ENCODE results near the gene MAP7D2.
A peak's percentile ranks its signal among the peaks of the same experiment; 100 is the strongest.

The MAP7D2 gene

DNA sequence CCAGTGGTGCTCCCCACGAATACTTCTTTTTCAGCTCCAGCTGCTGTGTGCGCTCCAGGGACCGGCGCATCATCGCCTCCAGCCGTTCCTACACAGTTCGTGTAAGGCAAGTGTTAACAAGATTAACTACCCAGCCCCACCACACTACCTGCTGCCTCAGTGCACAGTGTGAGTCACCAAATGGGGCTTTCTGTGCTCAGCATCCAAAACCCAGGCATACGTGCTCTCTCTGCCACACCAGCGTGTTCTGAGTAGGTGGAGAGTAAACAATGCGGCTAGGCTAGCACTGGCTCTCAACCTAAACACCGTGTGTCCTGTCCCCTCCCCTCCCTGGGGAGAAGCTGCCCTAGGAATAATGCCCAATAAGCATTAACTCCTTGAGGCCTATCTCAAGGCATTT lies 60.0 kb downstream of the MAP7D2 start:
- DNase-seq (ENCODE audit: extremely low spot score, insufficient read length, low read depth) (no peak), FAIRE-seq (no peak)

GRCh38 chrX:20053537-20053936 lies 63.2 kb downstream of the MAP7D2 start:
- no peak for FAIRE-seq
- no peak for DNase-seq (ENCODE audit: extremely low spot score, insufficient read length, low read depth)

DNA sequence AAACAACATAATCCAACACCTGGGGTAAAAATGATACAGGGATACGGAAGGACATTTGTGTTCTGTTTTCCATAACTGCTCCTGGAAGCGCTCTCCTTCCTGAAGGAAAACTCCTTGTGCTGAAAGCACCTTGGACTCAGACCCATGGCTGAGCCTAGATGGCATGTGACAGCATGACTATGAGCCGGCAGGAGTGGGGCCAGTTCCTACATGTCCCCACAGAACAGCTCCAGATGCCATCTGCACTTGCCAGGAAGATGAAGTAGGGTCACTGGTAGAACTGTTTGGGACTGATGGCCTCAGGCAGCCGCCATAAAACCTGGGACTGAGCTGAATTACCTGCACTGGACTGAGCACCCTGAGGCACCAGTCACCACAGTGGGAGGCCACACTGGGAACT lies 69.8 kb downstream of the MAP7D2 start:
- DNase-seq (ENCODE audit: extremely low spot score, insufficient read length, low read depth) (no peak), FAIRE-seq (no peak)

DNA sequence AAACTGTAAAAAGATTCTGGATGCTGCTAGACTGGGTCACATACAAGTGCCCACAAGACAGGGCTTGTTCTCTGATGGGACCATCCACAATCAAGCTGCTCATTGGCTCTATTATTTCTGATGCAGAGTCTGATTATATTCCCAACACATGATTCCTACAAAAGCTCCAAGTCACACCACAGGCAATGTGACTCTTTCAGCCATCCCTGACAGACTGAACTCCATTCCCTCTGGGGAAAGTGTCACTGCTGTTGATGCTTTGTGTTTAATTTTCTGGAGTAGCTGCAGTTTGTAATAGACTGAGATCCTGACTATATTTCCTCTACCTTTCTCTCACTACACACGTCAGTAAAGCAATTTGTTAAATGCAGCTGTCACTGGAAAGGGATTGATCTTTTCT lies 70.5 kb downstream of the MAP7D2 start:
- FAIRE-seq (no peak), DNase-seq (ENCODE audit: extremely low spot score, insufficient read length, low read depth) (no peak)

- no peak for FAIRE-seq
- no peak for DNase-seq (ENCODE audit: extremely low spot score, insufficient read length, low read depth)
These were observed 74.5 kb downstream of the MAP7D2 start for GRCh38 chrX:20042221-20042620.

- DNase-seq (ENCODE audit: extremely low spot score, insufficient read length, low read depth) (no peak), FAIRE-seq (no peak)
These were observed 77.7 kb downstream of the MAP7D2 start for GRCh38 chrX:20038966-20039365.

DNA sequence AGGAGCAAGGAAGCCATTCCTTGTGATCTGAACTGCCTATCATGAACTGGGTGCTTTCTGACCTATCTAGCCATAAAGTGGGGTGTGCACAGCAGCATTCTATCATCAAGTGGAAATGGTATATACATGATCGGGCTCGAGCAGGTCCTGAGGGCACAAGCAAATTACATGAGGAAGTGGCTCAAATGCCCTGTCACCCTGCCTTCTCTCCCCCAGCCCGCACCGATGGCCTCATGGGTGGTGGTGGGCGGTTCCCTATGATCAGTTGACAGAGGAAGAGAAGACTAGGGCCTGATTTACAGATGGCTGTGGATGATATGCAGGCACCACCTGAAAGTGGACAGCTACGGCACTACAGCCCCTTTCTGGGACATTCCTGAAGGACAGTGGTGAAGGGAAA lies 79.5 kb downstream of the MAP7D2 start:
- DNase-seq (ENCODE audit: extremely low spot score, insufficient read length, low read depth), result no peak
- no peak for FAIRE-seq

DNA sequence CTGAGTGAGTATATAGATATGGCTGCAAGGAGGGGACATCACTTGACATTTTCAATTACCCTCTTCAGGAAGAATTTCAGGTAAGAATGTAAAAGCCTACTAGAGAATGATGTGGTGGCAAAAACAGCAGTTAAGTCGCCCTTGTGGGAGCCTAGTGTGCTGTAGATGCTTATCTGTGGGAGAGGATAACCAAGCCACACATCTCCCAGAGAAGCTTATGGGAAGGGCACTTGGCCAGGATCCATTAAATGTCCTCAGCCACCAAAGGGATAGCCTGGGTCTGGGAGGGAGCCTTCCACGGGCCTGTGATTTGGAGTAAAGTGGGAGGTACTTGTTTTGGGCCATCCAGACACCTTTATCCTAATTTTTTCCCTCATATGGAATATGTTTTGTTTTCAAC lies 84.5 kb downstream of the MAP7D2 start:
- no peak for FAIRE-seq
- no peak for DNase-seq (ENCODE audit: extremely low spot score, insufficient read length, low read depth)

GRCh38 chrX:20029728-20030127 lies 87.0 kb downstream of the MAP7D2 start:
- DNase-seq (ENCODE audit: extremely low spot score, insufficient read length, low read depth), result no peak
- FAIRE-seq, result peak; percentile 84

- DNase-seq (ENCODE audit: extremely low spot score, insufficient read length, low read depth), result no peak
- no peak for FAIRE-seq
These were observed 88.1 kb downstream of the MAP7D2 start for GRCh38 chrX:20028588-20028987.

GRCh38 chrX:20026278-20026677 lies 90.4 kb downstream of the MAP7D2 start:
- FAIRE-seq (no peak), DNase-seq (ENCODE audit: extremely low spot score, insufficient read length, low read depth) (no peak)

- FAIRE-seq (no peak), DNase-seq (ENCODE audit: extremely low spot score, insufficient read length, low read depth) (no peak)
These were observed 96.9 kb downstream of the MAP7D2 start for GRCh38 chrX:20019672-20020365.

- DNase-seq (ENCODE audit: extremely low spot score, insufficient read length, low read depth) (no peak), FAIRE-seq (no peak)
These were observed 100.1 kb downstream of the MAP7D2 start for GRCh38 chrX:20016616-20016945.

- FAIRE-seq (peak; percentile 5), DNase-seq (ENCODE audit: extremely low spot score, insufficient read length, low read depth) (no peak)
These were observed 100.6 kb downstream of the MAP7D2 start for GRCh38 chrX:20015945-20016615.

GRCh38 chrX:20015422-20015821 lies 101.3 kb downstream of the MAP7D2 start:
- peak; percentile 67 for FAIRE-seq

GRCh38 chrX:20011608-20012007 lies 105.1 kb downstream of the MAP7D2 start:
- DNase-seq (ENCODE audit: extremely low spot score, insufficient read length, low read depth), result no peak
- no peak for FAIRE-seq

More at GRCh38 chrX:20015422-20015821, 101.3 kb downstream of the MAP7D2 start:
- DNase-seq (ENCODE audit: extremely low spot score, insufficient read length, low read depth), result no peak

GRCh38 chrX:20007962-20008622 lies 108.6 kb downstream of the MAP7D2 start:
- FAIRE-seq (no peak), DNase-seq (ENCODE audit: extremely low spot score, insufficient read length, low read depth) (no peak)

DNA sequence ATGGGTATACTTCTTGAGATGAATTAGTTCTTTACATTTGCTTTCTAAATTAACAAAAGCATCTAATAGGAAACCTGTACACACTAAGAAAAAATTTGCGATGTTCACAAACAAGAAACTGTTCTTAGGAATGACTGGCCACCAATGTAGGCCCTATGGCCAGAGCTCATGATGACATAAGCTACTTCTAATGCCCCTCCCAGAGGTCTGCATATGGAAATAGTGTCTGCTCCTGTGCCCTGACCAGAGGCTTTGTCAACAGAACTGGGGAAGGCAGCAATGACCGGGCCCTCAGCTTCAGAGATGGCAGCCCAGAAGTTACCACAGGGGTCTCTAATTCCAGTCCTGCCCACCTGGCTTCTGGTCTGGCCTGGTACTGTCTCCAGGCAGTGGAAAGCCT lies 110.8 kb downstream of the MAP7D2 start:
- no peak for DNase-seq (ENCODE audit: extremely low spot score, insufficient read length, low read depth)
- FAIRE-seq, result no peak

- DNase-seq (ENCODE audit: extremely low spot score, insufficient read length, low read depth), result no peak
- FAIRE-seq, result no peak
These were observed 115.1 kb downstream of the MAP7D2 start for GRCh38 chrX:20001588-20001987.

- no peak for DNase-seq (ENCODE audit: extremely low spot score, insufficient read length, low read depth)
- FAIRE-seq, result no peak
These were observed 125.4 kb downstream of the MAP7D2 start for GRCh38 chrX:19991350-19991718.

GRCh38 chrX:19990556-19991349 lies 126.0 kb downstream of the MAP7D2 start, which contains the start of gene BCLAF3:
Gene BCLAF3, minus strand, starts transcription at chrX:19991061. Its CDS starts 20,797 bp downstream, at chrX:19970264.
- DNase-seq (ENCODE audit: extremely low spot score, insufficient read length, low read depth) (peak; percentile 83), FAIRE-seq (peak; percentile 86)
